D341Med (cell line): ENCODE measurements around the gene CNIH2.
"Not testable (repeated sequence)": the region's sequence is repeated elsewhere in the genome, so short reads cannot be mapped to it uniquely, and the experiment has no call there.

Experiments
- DNase-seq: peaks from one replicate; pipeline ENCODE4 v3.0.0; 2012; ENCODE audit warnings: low spot score

Gene CNIH2

DNA sequence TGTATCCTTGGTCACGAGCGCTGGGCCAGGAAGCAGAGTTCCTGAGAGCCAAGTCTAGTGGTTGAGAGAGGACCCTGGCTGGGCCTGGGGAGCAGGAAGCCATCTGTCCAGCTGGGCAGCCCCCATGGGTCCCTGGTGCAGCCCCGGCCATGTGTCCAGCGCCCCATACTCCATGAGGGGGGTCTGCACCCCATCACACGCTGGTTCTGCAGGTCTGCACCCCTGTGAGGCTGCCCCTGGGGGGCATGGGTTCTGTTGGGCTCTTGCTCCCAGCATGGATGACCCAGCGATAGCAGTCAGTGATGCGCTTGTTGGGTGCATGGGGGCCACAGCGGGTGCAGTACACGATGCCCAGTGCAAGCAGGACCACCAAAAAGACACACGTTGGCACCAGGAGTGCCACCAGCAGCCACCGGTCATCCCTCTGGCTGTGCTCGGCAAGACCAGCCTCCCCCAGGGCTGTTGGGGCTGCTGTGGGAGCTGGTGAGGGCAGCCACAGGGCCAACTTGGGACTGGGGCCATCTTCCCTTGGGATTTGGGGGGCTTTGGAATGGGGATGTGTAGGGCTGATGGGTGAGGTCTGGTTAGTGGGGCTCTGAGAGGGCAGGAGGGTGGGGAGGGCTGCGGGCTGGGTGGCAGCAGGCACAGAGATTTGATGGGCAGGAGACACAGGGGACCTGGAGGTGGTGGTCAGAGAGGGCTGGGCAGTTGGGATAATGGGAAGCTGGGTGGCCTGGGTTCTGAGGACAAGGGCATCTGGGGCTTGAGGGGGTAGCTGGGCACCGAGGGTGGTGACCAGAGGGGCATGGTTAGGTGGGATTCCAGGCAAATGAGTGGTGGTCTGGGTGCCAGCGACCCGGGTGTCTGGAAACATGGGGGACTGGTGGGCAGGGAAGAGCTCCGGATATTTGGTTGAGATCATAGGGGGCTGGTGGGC lies 36.9 kb downstream of the CNIH2 start:
- no peak for DNase-seq

DNA sequence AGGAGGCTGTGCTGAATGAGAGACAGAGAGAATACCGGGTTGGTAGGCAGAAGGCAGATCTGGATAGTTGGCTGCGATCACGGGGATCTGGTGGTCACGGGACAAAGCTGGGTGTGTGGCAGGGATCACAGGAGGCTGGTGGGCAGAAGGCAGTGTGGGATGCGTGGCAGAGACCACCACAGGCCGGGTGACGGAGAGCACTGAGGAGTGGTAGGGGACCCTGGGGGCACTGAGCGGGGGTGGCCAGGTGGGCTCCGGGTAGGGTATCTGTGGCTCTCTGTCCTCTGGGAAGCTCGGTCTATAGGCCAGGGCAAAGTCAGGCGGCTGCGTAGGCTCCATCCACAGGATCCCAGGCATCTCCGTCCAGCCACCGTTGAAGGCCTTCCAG lies 37.5 kb downstream of the CNIH2 start:
- DNase-seq, result no peak

DNA sequence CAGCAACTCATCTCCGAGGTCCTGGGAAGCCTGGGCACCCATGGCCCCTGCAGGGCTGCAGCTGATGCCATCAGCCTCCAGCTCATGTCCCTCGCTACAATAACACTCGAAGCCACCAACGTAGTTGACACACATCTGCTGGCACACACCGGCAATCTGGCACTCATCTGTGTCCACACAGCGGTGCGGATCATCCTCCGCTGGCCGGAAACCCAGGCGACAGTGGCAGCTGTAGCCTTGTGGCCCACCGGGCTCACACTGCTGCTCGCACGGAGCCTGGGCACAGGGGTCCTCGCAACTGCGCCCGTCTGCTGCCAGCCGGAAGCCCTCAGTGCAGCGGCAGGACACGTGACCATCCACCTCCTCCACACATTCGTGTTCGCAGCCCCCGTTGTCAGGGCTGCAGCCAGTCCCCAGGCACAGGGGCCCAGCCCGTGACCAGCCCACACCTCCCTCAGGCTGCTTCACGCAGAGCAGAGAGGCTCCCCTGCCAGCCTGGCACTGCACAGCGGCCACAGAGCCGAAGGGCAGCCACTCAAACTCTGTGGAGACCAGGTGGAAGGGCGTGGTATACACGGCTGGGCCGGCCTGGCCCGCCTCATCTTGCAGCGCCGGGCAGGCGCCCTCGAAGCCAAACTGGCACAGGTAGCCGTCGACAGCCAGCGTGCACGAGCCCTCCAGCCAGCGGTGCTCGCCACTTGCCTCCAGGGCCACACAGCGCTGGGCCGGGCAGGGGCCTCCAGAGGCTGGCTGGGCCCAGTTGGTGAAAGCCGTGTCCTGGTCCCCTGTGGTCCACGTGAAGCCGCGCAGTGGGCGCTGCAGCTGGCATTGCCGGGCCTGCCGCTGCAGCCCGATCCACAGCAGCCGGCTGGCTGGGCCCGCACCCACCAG lies 38.2 kb downstream of the CNIH2 start:
- no peak for DNase-seq

DNA sequence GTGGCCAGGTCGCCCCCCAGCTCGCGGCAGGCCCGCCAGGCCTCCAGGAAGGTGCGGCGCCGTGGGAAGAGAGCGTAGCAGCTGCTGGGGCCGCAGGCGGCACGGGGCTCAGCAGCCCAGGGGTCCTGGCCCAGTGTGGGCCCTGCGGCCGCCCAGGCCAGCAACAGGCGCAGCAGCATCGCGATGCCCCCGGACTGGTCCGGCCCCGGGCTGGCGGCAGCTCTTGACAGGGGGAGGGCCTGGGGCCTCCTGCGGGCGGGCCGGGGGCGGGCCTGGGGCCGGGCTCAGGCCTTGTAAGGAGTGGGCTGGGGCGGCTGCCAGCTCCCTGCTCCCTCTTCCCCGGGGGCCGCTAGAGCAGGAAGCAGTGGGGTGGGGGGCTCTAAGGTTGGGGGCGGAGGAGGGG lies 38.9 kb downstream of the CNIH2 start, which contains the start of gene CD248:
Gene CD248 (minus strand): TSS at position 196 of the 403 bp plus-strand sequence. CDS start 17 bp downstream, at position 179.
- DNase-seq, result peak; percentile 66

DNA sequence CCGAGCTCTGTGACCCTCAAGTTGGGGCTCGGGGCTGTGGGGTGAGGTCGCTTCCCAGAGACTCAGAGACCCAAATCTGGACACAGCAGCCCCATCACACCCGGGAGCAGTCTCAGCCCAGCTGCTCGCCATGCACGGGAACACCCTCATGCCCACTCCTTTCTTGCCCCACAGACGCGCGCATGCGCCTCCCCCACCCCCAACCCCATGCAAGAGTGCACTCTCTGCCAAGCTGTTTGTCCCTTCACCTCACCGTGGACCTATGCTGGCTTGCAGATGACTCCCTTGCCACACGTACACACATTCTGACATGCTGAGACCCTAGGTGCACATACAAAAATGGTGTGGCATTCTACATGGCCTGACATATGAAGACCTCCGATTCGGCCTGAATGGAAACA lies 39.3 kb downstream of the CNIH2 start:
- DNase-seq, result no peak

- peak; percentile 75 for DNase-seq
These were observed 40.0 kb downstream of the CNIH2 start for GRCh38 chr11:66317723-66318599.

DNA sequence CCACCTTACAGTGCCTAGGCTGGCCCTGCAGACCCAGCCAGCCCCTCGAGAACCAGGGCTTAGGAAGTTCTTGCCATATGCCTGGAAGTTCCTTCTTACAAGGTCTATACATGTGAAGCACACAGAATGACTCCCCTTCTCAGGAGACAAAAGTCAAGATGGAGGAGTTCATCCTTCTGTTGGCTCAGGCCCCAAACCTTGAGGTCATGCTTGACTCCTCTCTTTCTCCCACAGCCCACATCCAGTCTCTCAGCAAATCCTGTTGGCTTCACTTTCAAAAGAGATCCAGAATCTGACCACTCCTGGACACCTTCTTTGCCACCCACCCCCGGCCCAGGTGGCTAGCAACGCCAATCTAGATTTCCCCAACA lies 40.6 kb downstream of the CNIH2 start:
- no peak for DNase-seq

DNA sequence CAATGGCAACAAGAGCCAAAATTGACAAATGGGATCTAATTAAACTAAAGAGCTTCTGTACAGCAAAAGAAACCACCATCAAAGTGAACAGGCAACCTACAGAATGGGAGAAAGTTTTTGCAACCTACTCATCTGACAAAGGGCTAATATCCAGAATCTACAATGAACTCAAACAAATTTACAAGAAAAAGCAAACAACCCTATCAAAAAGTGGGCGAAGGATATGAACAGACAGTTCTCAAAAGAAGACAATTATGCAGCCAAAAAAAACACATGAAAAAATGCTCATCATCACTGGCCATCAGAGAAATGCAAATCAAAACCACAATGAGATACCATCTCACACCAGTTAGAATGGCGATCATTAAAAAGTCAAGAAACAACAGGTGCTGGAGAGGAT lies 42.3 kb downstream of the CNIH2 start:
- not testable (repeated sequence) for DNase-seq

DNA sequence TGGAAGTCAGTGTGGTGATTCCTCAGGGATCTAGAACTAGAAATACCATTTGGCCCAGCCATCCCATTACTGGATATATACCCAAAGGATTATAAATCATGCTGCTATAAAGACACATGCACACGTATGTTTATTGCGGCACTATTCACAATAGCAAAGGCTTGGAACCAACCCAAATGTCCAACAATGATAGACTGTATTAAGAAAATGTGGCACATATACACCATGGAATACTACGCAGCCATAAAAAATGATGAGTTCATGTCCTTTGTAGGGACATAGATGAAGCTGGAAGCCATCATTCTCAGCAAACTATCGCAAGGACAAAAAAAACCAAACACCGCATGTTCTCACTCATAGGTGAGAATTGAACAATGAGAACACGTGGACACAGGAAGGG lies 42.8 kb downstream of the CNIH2 start:
- DNase-seq, result not testable (repeated sequence)

DNA sequence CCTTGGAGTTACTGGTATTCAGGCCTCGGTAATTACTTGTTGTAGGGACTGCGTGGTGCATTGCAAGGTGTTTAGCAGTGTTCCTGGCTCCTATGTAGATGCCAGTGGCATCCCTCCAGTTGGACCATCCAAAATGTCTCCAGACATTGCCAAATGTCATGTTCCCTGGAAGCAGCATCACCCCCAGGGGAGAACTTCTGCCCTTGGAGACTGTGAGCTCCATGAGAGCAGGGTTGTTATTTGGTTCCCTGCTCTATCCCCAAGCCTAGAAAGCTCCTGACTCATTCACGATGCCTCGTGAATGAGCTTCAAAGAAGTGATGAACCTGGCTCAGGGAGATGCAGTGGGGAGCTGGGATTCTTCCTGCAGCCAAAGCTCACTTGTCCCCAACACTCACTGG lies 43.6 kb downstream of the CNIH2 start:
- DNase-seq, result no peak

DNA sequence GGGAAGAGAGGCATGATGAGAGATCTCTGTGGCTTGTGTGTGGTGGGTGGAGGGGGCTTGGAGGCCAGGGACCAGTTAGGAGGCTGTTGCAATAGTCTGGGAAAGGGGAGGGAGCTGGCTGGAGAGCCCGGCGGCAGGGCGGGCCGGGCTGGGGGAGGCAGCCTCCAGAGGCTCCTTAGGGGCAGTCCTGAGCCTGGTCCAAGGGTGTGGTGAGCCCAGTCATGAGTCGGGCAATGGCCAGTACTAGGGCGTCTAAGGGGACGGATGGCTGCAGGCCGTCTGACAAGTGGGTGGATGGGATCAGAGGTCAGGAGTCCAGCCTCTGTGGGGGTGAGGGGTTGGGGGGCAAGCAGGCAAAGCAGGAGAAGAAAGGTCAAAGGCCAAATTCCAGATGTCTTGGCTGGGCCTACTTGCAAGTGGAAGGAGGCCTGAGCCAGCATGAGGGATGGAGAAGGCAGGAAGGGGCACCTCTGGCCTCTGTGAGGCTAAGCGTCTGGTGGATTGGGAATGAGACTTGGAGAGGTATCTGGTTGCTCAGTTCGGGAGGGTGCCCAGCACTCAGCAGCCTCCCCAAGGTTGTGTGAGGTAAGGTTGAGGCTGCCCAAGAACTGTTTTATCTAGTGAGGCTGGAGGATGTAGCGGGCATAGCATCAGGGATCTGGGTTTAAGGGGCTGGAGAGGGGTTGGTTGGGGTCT lies 44.9 kb downstream of the CNIH2 start:
- no peak for DNase-seq

GRCh38 chr11:66323684-66324083 lies 45.7 kb downstream of the CNIH2 start:
- no peak for DNase-seq

DNA sequence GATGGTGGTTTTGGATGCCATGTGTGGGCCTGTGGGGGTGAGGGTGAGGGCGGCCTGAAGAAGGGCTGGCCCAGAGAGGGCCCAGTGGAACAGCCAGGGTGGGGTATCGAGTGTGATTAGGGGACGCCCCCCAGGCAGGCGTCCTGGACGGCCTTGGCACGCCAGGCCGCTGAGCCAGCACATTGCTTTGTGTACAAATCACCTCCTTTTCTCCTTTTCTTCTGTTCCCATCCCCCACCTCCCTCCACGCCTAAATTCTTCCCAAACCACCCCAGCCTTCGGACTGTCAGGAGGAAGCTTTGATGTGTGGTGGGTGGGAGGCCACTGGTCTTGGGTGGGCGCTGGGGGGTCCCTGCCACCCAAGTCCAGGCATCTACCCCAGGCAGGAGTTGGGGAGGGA lies 46.7 kb downstream of the CNIH2 start:
- DNase-seq, result no peak

DNA sequence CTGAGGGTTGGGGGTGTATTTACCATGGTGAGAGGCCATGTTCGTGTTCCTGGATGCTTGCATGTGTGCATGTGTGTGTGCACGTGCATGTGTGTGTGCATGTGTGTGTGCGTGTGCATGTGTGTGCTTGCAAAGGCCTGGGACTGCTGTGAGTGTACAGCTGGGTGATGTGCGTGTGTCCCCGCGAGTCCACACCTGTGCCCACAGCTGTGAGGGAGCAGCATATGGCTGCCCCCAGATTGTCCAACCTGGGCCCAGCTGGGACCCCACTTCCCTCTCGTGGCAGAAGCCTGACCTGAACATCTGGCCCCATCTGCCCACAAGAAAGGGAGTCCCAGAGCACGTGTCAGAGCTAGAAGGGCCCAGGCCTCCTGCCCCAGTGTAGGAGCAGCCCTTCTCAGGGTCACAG lies 47.3 kb downstream of the CNIH2 start:
- no peak for DNase-seq

- peak; percentile 28 for DNase-seq
These were observed 48.5 kb downstream of the CNIH2 start for GRCh38 chr11:66326261-66327111.

DNA sequence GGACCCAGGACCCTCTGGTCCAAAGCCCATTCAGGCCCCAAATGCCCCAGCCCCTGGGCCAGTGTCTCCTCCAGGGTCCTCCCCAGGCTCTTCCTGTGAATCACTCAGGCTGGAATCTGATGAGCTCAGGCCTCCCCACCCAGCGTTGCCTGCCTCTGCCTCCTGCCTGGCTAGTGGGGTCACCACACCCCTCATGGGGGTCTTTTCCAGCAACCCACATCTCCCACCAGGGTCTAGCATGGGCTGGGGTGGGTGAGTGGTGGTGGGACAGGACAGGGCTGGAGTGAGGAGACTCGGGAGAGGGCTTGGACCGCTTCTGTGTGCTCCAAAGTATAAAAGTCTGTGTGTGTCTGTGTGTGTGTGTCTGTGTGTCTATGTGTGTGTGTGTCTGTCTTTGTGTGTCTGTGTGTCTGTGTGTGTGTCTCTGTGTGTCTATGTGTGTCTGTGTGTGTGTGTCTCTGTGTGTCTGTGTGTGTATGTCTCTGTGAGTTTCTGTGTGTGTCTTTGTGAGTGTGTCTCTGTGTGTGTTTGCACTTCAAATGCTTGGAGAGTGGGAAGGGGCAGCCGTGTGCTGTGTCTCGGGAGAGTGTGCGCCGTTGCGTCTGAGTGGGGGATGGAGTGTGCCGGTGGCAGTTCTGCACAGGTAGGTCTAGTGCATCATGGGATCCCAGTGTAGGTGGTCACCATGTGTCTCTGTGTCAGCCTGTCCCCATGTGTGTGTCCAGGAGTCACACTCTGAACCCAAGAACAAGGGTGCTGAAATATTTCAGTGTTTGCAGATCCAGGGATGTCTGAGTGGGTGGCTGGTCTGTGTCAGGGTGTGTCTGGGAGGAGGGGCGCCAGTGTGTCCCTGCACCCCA lies 49.4 kb downstream of the CNIH2 start:
- DNase-seq, result no peak

DNA sequence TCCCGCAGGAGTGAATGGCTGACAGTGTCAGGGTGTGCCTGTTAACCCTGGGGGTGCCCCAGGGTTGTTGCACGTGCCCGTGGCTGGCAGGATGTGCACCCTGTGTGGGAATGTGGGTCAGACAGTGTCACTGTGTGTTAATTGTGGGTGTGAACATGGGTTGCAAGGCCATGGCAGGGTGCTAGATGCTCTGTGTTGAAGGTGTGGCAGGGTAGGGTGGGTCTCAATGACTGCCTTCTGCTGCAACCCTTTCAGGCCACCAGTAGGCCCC lies 50.0 kb downstream of the CNIH2 start:
- DNase-seq, result no peak

DNA sequence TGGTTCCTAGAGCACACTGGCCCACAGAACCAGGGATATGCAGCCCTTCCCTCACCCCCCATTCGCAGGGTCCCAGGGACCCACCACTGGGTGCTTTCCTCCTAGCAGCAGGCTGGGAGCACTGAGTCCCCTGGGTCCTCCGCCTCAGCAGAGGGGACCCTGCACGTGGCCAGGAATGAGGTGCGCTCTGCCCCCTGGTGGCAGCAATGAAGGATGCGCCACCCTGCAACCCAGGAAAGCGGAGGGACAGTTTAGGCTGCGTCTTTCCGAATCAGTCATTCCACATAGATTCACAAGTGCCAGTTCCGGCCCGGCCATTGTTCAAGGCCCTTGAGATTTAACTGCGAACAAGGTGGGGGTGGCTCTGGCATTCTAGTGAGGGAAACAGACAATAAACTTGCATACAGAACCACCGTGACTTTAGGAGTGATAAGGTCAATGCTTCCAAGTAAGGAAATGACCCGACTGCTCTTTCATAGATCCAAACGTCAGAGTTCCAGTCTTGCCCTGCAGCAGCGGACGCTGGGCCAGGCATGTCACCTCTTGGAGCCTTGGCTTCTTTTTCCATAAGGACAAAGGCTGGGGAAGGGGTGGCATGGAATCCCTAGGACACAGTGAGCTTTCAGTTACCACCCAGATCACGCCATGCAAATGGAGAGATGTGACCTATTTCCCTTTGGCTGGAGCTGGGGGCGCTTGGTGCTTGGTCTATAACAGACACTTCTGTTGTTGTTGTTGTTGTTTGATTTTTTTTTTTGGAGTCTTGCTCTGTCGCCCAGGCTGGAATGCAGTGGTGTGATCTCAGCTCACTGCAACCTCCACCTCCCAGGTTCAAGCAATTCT lies 50.5 kb downstream of the CNIH2 start:
- DNase-seq, result peak; percentile 89
